H9 (cell line): ENCODE results near the gene MEP1B. TPM values are rescaled to one million over a fixed set of nuclear protein-coding genes. Genes with fewer than 3 reads are reported as not detected.
"Not testable (repeated sequence)": the region's sequence is repeated elsewhere in the genome, so short reads cannot be mapped to it uniquely, and the experiment has no call there.

ENCODE experiments used
- DNase-seq: peaks from one replicate; pipeline ENCODE4 v3.0.0-alpha.2; 2017
- H2AFZ ChIP-seq: one replicate; pipeline ENCODE4 v1.6.1; 2013; ENCODE audit warnings: mild to moderate bottlenecking, low read length, control low read depth, moderate library complexity
- H2AK5ac ChIP-seq: 2 replicates; pipeline ENCODE4 v1.6.1; 2013; ENCODE audit warnings: low read length, control low read depth, mixed read lengths; ENCODE audit not compliant: insufficient read length
- H2BK120ac ChIP-seq: one replicate; pipeline ENCODE4 v1.6.1; 2013; ENCODE audit warnings: low read depth, mild to moderate bottlenecking, low read length, control low read depth, inconsistent platforms; ENCODE audit not compliant: poor library complexity, severe bottlenecking
- H2BK12ac ChIP-seq: 2 replicates; pipeline ENCODE4 v1.6.1; 2013; ENCODE audit warnings: low read length, control low read depth, mixed read lengths, low read depth; ENCODE audit not compliant: insufficient read length
- H2BK15ac ChIP-seq: 2 replicates; pipeline ENCODE4 v1.6.1; 2013; ENCODE audit warnings: low read depth, low read length, control low read depth
- H2BK20ac ChIP-seq: one replicate; pipeline ENCODE4 v1.6.1; 2013; ENCODE audit warnings: low read depth, mild to moderate bottlenecking, low read length, control low read depth, inconsistent platforms; ENCODE audit not compliant: poor library complexity, severe bottlenecking
- H2BK5ac ChIP-seq: 2 replicates; pipeline ENCODE4 v1.6.1; 2013; ENCODE audit warnings: low read length, control low read depth, mixed read lengths; ENCODE audit not compliant: insufficient read length
- H3K14ac ChIP-seq: 2 replicates; pipeline ENCODE4 v1.6.1; 2013; ENCODE audit warnings: low read length, control low read depth; ENCODE audit not compliant: insufficient read depth
- H3K18ac ChIP-seq: 2 replicates; pipeline ENCODE4 v1.6.1; 2013; ENCODE audit warnings: low read depth, mild to moderate bottlenecking, mixed read lengths, low read length, control low read depth; ENCODE audit not compliant: insufficient read length
- H3K23ac ChIP-seq: 2 replicates; pipeline ENCODE4 v1.6.1; 2013; ENCODE audit warnings: low read length, control low read depth, mixed read lengths, low read depth; ENCODE audit not compliant: insufficient read length
- H3K23me2 ChIP-seq: 2 replicates; pipeline ENCODE4 v1.6.1; 2013; ENCODE audit warnings: low read depth, mild to moderate bottlenecking, mixed read lengths, low read length, control low read depth; ENCODE audit not compliant: insufficient read length, poor library complexity, severe bottlenecking
- H3K27ac ChIP-seq: 2 replicates; pipeline ENCODE4 v1.5.1; 2013; ENCODE audit warnings: low read length, control low read depth, mixed read lengths, low read depth; ENCODE audit not compliant: insufficient read length
- H3K27me3 ChIP-seq: 2 replicates; pipeline ENCODE4 v1.6.1; 2013; ENCODE audit warnings: low read length, control low read depth, inconsistent platforms; ENCODE audit not compliant: insufficient read depth
- H3K4ac ChIP-seq: 2 replicates; pipeline ENCODE4 v1.6.1; 2013; ENCODE audit warnings: low read depth, mild to moderate bottlenecking, control low read depth, inconsistent platforms, low read length, moderate library complexity
- H3K4me1 ChIP-seq: 2 replicates; pipeline ENCODE4 v1.6.1; 2013; ENCODE audit warnings: low read length, control low read depth, inconsistent platforms; ENCODE audit not compliant: insufficient read depth
- H3K4me2 ChIP-seq: 2 replicates; pipeline ENCODE4 v1.6.1; 2013; ENCODE audit warnings: low read length, control low read depth, mixed read lengths; ENCODE audit not compliant: insufficient read length, insufficient read depth
- H3K56ac ChIP-seq: 2 replicates; pipeline ENCODE4 v1.6.1; 2013; ENCODE audit warnings: low read depth, mild to moderate bottlenecking, mixed read lengths, low read length, control low read depth; ENCODE audit not compliant: insufficient read length
- H3K79me1 ChIP-seq: 2 replicates; pipeline ENCODE4 v1.6.1; 2013; ENCODE audit warnings: low read depth, mild to moderate bottlenecking, moderate library complexity, low read length, control low read depth, inconsistent platforms; ENCODE audit not compliant: insufficient read depth, poor library complexity, severe bottlenecking
- H3K79me2 ChIP-seq: 2 replicates; pipeline ENCODE4 v1.6.1; 2013; ENCODE audit warnings: low read length, control low read depth, inconsistent platforms; ENCODE audit not compliant: insufficient read depth
- H3K9ac ChIP-seq: 2 replicates; pipeline ENCODE4 v1.6.1; 2013; ENCODE audit warnings: low read length, control low read depth, mixed read lengths; ENCODE audit not compliant: insufficient read length; ENCODE audit errors: extremely low read depth
- H3K9me3 ChIP-seq: one replicate; pipeline ENCODE4 v1.6.1; 2013; ENCODE audit warnings: low read depth, low read length, inconsistent platforms; ENCODE audit not compliant: control insufficient read depth
- H3T11ph ChIP-seq: one replicate; pipeline ENCODE4 v1.6.1; 2013; ENCODE audit warnings: mild to moderate bottlenecking, low read length, control low read depth, inconsistent platforms
- H4K20me1 ChIP-seq: one replicate; pipeline ENCODE4 v1.6.1; 2013; ENCODE audit not compliant: control insufficient read depth, insufficient read length, insufficient read depth
- H4K5ac ChIP-seq: 2 replicates; pipeline ENCODE4 v1.6.1; 2013; ENCODE audit warnings: low read depth, mild to moderate bottlenecking, mixed read lengths, low read length, control low read depth; ENCODE audit not compliant: insufficient read length
- H4K8ac ChIP-seq: replicated peaks from 2 replicates; pipeline ENCODE4 v1.6.1; 2013; ENCODE audit warnings: low read length, control low read depth, mixed read lengths, low read depth; ENCODE audit not compliant: insufficient read length
- H4K91ac ChIP-seq: 2 replicates; pipeline ENCODE4 v1.6.1; 2013; ENCODE audit warnings: low read depth, mild to moderate bottlenecking, moderate library complexity, mixed read lengths, low read length, control low read depth; ENCODE audit not compliant: insufficient read length
- H3K27ac Mint-ChIP-seq, 3 experiments: 2 replicates in 2 of 3; 3 replicates in 1 of 3; pipeline ENCODE4 v1.8.0; 2020 to 2021; ENCODE audit warnings: mixed read lengths in 3 of 3, mild to moderate bottlenecking in 1 of 3, moderate library complexity in 1 of 3
- H3K27me3 Mint-ChIP-seq: 2 replicates; pipeline ENCODE4 v1.8.0; 2021; ENCODE audit warnings: low read depth, mild to moderate bottlenecking, moderate library complexity, mixed read lengths
- H3K36me3 Mint-ChIP-seq, 3 experiments: 2 replicates in 2 of 3; 3 replicates in 1 of 3; pipeline ENCODE4 v1.8.0; 2020 to 2021; ENCODE audit warnings: low read depth in 3 of 3, mixed read lengths in 3 of 3; ENCODE audit not compliant: insufficient read depth in 1 of 3
- H3K4me1 Mint-ChIP-seq, 2 experiments: 2 replicates each; pipeline ENCODE4 v1.8.0; 2020; ENCODE audit warnings: mixed read lengths in 2 of 2
- H3K4me3 Mint-ChIP-seq, 2 experiments: 2 replicates in 1 of 2; 3 replicates in 1 of 2; pipeline ENCODE4 v1.8.0; 2020 to 2021; ENCODE audit warnings: mild to moderate bottlenecking in 2 of 2, mixed read lengths in 2 of 2, moderate library complexity in 1 of 2
- H3K9me3 Mint-ChIP-seq, 2 experiments: 2 replicates in 1 of 2; 3 replicates in 1 of 2; pipeline ENCODE4 v1.8.0; 2020; ENCODE audit warnings: mild to moderate bottlenecking in 2 of 2, mixed read lengths in 2 of 2, moderate library complexity in 1 of 2
- CTCF ChIP-seq: fragments of 200-600 bp; sonication (generic); conservative IDR thresholded peaks from 3 replicates; pipeline ENCODE4 v1.8.0; 2021; ENCODE audit warnings: antibody characterized with exemption, mild to moderate bottlenecking
- WGBS: extraction: QIAGEN DNeasy Blood & Tissue Kit; methylation state at CpG from one replicate; pipeline ENCODE4 v1.1.7; 2013; ENCODE audit warnings: missing lambda C conversion rate, low lambda C conversion rate, mixed read lengths; ENCODE audit not compliant: insufficient read length; ENCODE audit errors: extremely low coverage; 5-methylcytosine and 5-hydroxymethylcytosine counted together
- total RNA-seq: library from RNA; stranded (reverse); gene quantifications from 2 replicates; pipeline ENCODE4 v1.2.1, GENCODE V29; 2021

The MEP1B gene
- total RNA-seq, 1 experiment from 2014 or later = not detected

- Histone ChIP-seq H3K79me1 (no peaks in the 10 kb centered on the region), H3K9me3 (no peaks in the 10 kb centered on the region), H2BK15ac (no peak overlapping the region), H3K4me2 (peak overlapping the region; percentile 43), H4K20me1 (no peaks in the 10 kb centered on the region), H3K23ac (no peak overlapping the region), H3T11ph (no peak overlapping the region), H3K14ac (no peak overlapping the region), H3K9ac (no peak overlapping the region), H3K4me1 (no peaks in the 10 kb centered on the region), H2AFZ (no peak overlapping the region), H4K5ac (no peak overlapping the region), H2BK120ac (no peak overlapping the region), H2BK20ac (no peak overlapping the region), H3K18ac (no peak overlapping the region), H2BK12ac (no peak overlapping the region), H3K27ac (no peak overlapping the region), H4K91ac (no peak overlapping the region), H3K56ac (no peak overlapping the region), H3K27me3 (no peaks in the 10 kb centered on the region), H2AK5ac (no peak overlapping the region), H3K23me2 (no peaks in the 10 kb centered on the region), H4K8ac (no peak overlapping the region), H3K79me2 (no peaks in the 10 kb centered on the region), H2BK5ac (no peak overlapping the region), H3K4ac (no peak overlapping the region)
- H3K27me3 Mint-ChIP-seq = peaks cover 5% of the 10 kb centered on the region
- H3K27ac Mint-ChIP-seq = no peak overlapping the region
- no peaks in the 10 kb centered on the region for H3K36me3 Mint-ChIP-seq
- H3K4me3 Mint-ChIP-seq = peak overlapping the region in 1 of 2 experiments; percentile 39; a peak in 4 of 5 replicates
- peak; percentile 92 for DNase-seq
- TF ChIP-seq CTCF = peak; percentile 90
- WGBS = no CpG with 5 or more reads among the region's 22 CpGs
- H3K9me3 Mint-ChIP-seq = no peaks in the 10 kb centered on the region; a peak in 1 of 5 replicates
- peaks cover 9% of the 10 kb centered on the region in 2 experiments for H3K4me1 Mint-ChIP-seq
Measured at GRCh38 chr18:32158108-32158624, 31.7 kb upstream of the MEP1B start.

- H4K8ac ChIP-seq, DNase-seq, H2BK15ac ChIP-seq, H4K5ac ChIP-seq, H3K4ac ChIP-seq, H2BK5ac ChIP-seq, H3K23ac ChIP-seq, H3K18ac ChIP-seq, H4K91ac ChIP-seq, H3K4me1 ChIP-seq, H3K9ac ChIP-seq, H3T11ph ChIP-seq, H2BK12ac ChIP-seq, H2BK120ac ChIP-seq, H3K56ac ChIP-seq, H2AK5ac ChIP-seq, H3K27ac Mint-ChIP-seq, H3K4me1 Mint-ChIP-seq, H4K20me1 ChIP-seq, H3K23me2 ChIP-seq, H2AFZ ChIP-seq, H3K79me2 ChIP-seq, H3K79me1 ChIP-seq, H2BK20ac ChIP-seq, H3K27me3 Mint-ChIP-seq, H3K27ac ChIP-seq, H3K36me3 Mint-ChIP-seq, H3K9me3 Mint-ChIP-seq, H3K9me3 ChIP-seq, H3K14ac ChIP-seq, H3K27me3 ChIP-seq: not testable (repeated sequence)
- peak overlapping the region in 1 of 2 experiments; percentile 39; a peak in 1 of 5 replicates for H3K4me3 Mint-ChIP-seq
- peak overlapping the region; percentile 43 for H3K4me2 ChIP-seq
- WGBS = no CpG with 5 or more reads among the region's 9 CpGs
Measured at GRCh38 chr18:32158631-32159030, 31.2 kb upstream of the MEP1B start.
